Measurements from ENCODE around the gene PDCD1LG2.

Gene PDCD1LG2

GRCh38 chr9:5531101-5531882 lies 21.0 kb downstream of the PDCD1LG2 start:
- DNase-seq (ENCODE audit: low spot score), result peak; percentile 16

DNA sequence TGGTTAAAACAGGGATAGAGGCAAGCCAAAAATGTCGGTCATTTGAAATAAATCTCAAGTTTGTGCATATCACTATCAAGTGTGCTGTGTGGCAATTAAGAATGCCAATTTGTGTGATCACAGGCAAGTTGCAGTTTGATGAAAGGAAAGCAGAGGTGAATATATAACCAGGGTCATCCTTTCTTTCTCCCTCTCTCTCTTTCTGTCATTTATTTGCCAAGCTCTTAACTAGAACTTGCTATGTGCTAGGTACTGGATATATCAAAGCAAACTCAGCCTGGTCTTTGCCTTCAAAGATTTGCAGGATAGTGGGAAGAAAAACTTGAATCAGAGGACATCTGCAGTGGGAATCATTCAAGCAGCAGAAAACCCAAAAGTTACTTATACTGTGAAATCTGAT lies 22.0 kb downstream of the PDCD1LG2 start:
- no peak for DNase-seq (ENCODE audit: low spot score)

DNA sequence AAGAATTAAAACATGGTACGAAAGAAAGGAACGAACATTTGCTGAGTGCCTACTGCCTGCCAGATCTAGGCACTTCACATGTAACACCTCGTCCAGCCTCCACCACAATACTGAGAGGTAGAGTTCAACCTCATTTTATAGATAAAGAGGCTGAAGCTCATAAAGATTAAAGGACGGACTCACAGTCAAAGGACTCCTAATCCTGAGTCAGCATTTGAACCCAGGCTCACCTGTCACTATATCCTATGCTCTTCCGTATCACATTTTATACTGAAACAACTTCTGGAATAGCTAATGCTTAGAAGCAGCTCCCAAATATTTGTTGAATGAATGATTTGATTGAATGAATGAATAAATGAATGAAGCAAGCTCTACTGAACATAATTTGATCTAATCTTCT lies 22.5 kb downstream of the PDCD1LG2 start:
- no peak for DNase-seq (ENCODE audit: low spot score)

GRCh38 chr9:5536684-5537083 lies 26.4 kb downstream of the PDCD1LG2 start:
- DNase-seq (ENCODE audit: low spot score), result no peak

DNA sequence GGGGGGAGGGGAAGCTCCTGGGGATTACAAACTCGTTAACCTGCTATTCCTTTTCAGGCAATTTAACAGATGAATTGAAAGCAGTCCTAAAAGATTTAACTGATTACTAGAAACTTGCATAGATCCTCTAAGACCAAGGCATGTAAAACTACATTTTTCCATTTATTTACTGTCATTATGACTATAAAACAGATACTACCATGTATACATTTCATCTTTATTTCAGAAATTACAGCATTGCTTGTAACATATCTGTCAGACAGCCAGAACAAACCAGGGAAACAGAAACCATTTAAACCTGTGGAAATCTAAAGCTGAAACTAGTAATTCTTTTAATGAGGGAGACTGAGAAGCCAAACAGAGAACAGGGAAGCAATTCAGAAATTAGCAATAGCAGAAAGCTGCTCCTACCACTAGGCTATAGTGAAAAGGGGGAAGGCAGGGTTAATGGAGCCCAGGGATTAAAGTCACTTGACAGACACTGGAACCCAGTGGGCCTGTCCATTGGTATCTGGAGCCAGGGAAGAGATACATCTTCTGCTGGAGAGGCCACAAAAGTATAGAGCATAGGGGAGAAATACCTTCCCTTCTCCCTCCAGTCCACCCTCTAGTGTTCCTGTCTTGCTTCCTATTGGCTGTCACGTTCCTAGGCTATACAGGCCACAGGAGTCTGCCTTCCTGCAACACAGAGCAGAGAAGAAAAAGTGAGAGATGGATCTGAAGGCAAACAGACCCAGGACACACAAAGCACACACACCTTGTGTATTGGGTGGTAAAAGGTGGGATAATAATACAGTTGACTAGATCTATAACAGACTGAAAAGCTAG lies 33.8 kb downstream of the PDCD1LG2 start:
- DNase-seq (ENCODE audit: low spot score), result no peak

DNA sequence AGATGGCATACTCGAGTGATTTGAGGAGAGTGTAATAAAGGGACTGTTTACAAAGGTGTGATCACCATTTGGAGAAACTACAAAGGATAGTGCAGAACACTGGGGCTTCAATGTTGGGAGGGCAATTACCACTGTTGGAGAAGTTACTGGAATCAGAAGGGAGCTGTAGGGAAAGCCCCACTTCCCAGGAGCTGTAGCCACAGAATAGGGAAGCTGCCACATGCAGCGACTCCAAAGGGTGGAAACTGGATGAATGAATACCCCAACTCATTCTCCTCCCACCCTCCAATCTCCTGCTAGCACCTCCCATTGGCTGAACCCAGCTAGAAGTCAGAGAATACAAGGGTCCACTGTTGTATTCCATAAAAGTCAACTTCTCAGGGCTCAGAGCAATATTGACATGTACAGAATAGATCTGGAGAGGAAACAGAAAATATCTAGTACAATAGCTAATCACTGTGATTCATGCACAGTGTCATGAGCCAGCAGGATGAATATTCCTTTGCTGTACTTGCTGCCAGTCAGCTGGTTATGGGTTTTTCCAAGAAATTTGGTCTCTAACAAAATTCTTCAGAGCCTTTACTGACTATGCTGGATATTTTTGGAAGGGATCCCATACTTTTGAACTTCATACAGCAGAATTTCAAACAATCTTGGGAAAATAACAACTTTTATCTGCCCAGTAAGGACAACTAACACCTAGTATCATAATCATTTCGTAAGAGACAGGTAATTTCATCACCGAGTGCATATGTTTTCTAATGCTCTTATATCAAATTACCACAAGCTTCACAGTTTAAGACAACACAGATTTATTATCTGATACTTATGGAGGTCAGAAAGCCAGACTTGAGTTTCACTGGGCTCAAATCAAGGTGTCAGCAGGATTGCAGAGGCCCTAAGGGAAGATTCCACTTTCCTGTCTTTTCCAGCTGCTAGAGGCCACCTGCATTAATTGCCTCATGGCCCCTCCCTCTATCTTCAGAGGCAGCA lies 39.6 kb downstream of the PDCD1LG2 start:
- no peak for DNase-seq (ENCODE audit: low spot score)

GRCh38 chr9:5551368-5552150 lies 41.2 kb downstream of the PDCD1LG2 start:
- DNase-seq (ENCODE audit: low spot score), result no peak

DNA sequence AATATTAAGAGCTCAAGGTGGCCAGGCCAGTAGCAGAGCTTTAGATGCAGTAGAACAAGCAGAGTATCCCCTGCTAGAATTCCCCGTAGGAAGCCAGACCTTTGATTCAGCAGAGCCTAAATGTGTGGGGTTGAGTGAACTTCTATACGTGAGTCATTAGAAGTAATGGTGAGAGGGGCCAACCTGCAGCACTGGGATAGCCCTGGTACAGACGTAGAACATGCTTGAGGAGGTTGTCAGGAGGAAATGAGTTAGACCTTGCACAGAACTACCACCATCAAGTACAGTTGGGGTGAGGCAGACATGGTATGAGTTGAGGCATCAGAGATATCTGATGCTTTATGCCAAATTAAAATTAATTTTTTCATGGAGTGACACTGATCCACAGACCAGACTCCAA lies 42.0 kb downstream of the PDCD1LG2 start:
- no peak for DNase-seq (ENCODE audit: low spot score)

DNA sequence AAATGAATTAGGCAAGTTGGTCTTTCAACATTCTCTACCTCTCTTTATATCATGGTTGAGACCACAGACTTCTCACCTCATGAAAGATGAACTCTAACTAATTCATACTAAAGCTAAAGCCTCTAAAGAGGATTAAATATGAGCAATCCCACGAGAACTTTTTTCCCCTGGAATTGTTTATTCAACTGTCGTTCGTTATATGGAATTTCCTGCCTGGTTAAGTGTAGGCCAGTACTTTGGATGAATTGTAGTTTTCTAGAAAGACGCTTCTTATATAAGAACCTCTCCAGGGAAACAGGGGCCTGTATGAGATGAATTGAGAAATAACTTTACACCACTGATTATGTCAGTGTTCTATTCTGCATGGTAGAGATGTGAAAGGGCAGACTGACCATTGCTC lies 42.9 kb downstream of the PDCD1LG2 start:
- no peak for DNase-seq (ENCODE audit: low spot score)

DNA sequence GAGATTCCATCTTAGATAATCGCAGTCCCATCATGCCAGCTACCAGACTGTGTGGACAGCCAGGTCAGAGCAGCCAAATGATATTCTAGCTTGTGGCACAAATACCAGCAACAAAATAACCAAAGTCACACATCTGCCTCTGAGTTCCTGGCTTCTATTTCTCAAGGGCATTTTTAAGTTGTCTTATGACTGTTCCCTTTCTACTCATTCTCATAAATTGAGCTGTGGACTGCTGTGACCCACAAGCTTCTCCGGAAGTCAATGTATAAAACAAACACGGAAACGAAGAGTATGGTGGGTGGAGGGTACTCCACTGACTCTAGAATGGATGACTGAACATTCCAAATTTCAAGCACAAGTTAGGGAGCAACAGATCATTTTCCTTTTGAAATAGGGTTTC lies 43.9 kb downstream of the PDCD1LG2 start:
- DNase-seq (ENCODE audit: low spot score), result no peak

DNA sequence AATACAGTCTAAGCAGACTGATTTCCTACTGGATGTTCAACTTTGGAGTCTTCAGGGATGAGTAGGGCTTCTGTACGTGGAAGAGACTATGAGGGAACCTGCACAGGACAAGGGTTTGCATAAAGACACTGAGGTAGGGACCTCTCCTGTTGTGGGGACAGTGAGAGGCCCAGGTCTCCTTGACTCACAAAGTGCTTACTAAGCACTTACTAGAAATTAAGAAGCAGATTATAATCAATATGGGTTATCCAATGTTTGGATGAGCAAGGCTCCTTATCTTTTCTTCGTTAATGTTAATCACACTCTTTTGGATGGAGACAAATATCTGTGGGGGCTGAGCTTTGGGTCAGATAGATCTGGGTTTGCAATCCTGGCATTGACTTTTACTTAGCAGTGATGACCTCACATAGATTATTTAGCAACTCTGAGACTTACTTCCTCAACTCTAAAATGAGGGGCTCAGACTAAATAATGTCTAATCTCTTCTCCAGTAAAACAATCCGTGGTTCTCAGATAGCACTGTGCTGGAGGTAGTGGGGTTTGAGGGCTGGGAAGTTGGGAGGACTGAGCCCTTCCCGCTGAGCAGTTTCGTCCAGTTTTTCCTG lies 45.9 kb downstream of the PDCD1LG2 start:
- no peak for DNase-seq (ENCODE audit: low spot score)

- no peak for DNase-seq (ENCODE audit: low spot score)
These were observed 47.6 kb downstream of the PDCD1LG2 start for GRCh38 chr9:5557606-5558587.

GRCh38 chr9:5559659-5560058 lies 49.3 kb downstream of the PDCD1LG2 start:
- no peak for DNase-seq (ENCODE audit: low spot score)

DNA sequence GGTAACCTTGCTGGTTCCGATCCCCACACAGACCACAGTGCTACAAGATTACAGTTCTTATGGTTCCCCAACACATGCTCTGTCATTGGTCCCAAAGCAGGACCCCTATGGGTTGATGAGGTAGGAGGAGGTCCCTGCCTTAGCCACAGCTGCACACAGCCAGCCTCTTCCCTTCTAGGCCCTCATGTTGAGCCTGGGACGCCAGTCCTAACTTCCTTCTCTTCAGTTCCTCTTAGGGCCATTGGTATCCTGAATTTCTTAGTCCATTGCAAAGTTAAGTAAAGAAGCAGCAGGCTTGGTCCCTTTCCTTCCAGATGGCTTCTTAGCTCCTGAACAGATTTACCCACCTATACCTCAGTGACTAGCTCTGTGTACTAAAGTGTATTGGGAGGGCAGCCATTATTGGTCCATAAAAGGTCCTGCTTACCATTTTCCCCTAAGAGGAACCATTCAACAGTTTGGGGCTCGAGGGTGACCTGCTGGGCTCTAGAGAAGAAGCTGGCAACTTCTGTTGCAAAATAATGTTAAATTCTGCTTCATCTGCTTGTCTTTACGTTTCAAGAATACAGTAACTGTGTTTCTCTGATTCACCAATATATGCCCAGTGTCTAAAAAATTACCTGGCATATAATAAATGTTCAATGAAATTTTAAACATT lies 50.2 kb downstream of the PDCD1LG2 start:
- DNase-seq (ENCODE audit: low spot score), result no peak

DNA sequence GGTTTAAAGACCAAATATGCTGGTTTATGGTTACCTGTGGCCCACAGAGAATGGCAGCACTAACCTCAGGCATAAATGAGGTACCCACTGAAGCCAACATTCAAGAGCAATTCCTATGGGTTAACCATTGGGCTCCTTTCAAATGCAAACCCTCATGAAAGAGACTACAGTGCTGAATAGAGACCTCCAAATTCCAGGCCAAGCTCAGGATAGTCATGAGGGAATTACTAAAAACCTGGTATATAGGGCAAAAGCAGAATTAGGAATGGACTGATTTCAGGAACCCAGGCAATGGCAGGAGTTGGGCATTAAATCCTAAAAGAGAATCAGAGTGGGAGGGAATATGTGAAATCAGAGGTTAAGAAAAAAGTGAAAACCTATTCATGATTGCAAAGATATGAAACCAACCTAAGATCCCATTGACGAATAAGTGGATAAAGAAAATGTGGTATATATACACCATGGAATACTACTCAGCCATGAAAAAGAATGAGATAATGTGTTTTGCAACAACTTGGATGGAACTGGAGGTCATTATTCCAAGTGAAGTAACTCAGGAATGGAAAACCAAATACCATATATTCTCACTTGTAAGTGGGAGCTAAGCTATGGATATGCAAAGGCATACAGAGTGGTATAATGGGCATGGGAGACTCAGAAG lies 51.6 kb downstream of the PDCD1LG2 start:
- no peak for DNase-seq (ENCODE audit: low spot score)

GRCh38 chr9:5562806-5563416 lies 52.6 kb downstream of the PDCD1LG2 start:
- no peak for DNase-seq (ENCODE audit: low spot score)

- DNase-seq (ENCODE audit: low spot score), result no peak
These were observed 53.1 kb downstream of the PDCD1LG2 start for GRCh38 chr9:5563417-5563815.

GRCh38 chr9:5563886-5564285 lies 53.6 kb downstream of the PDCD1LG2 start:
- no peak for DNase-seq (ENCODE audit: low spot score)
